ENCODE measurements around the gene AJM1. TPM values are rescaled to one million over a fixed set of nuclear protein-coding genes. Genes with fewer than 3 reads are reported as not detected.
"Not testable (repeated sequence)": the region's sequence is repeated elsewhere in the genome, so short reads cannot be mapped to it uniquely, and the experiment has no call there.

The AJM1 gene
- total RNA-seq, 1 donor from 2014 or later, result 1.1 TPM

- ATAC-seq, result no peak
Observed at GRCh38 chr9:136856541-136857141, 14.4 kb downstream of the AJM1 start.

- no peak for ATAC-seq
Observed at GRCh38 chr9:136857166-136857565, 14.9 kb downstream of the AJM1 start.

GRCh38 chr9:136857581-136858412 is 15.5 kb downstream of the AJM1 start:
- peak; percentile 45 for ATAC-seq

DNA sequence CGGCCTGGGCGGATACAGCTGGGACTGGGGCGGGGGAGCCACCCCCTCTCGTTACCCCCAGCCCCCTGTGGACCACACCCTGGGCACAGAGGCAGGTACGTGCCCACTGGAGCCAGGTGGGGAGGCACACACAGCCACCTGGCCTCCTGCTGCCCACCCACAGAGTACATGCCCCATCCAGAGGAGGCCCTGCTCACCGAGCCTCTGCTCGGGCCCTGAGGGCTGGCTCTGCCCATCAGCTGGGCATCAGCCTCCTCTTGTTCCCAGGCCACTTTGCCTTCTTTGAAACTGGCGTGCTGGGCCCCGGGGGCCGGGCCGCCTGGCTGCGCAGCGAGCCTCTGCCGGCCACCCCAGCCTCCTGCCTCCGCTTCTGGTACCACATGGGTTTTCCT is 16.2 kb downstream of the AJM1 start:
- ATAC-seq, result peak; percentile 1

- ATAC-seq, result peak; percentile 26
Observed at GRCh38 chr9:136858844-136859757, 16.8 kb downstream of the AJM1 start.

- no peak for ATAC-seq
Observed at GRCh38 chr9:136860529-136860928, 18.3 kb downstream of the AJM1 start.

- ATAC-seq, result no peak
Observed at GRCh38 chr9:136860933-136861873, 18.9 kb downstream of the AJM1 start.

GRCh38 chr9:136861874-136862457 is 19.7 kb downstream of the AJM1 start:
- no peak for ATAC-seq

DNA sequence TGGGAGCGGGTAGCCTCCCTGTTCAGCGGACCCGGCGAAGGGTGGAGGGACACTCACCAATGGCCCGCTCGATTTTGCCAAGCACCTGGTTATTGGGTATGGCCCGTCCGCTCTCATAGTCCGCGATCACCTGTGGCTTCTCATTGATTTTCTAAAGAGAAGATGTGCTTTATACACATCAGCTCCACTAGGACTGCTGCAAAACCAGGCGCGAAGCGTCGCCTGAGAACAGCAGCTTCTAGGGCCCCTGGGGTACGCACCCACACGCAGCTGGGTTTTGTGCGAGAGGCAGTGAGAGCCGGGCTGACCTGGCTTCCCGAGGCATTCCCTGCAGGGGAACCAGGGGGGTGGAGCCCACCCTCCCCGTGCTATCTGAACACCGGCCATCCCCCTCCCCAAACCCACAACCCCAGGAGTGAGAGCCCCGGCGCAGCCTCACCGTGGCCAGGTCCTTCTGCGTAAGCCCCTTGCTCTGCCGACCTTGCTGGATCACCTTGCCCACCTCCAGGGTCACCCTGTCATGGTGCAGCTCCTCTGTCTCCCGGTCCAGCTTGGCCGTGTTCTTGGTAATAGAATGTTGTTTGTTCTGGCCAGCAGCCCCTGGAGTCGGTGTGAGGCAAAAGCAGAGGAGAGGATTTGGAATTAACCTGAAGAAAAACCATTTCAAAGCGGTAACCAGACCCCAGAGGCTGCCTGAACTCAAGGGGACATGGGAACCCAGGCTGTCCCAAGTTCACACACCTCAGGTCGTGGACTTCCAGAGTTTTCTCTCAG is 20.8 kb downstream of the AJM1 start:
- no peak for ATAC-seq

- no peak for ATAC-seq
Observed at GRCh38 chr9:136863623-136864273, 21.5 kb downstream of the AJM1 start.

- ATAC-seq, result peak; percentile 8
Observed at GRCh38 chr9:136865041-136865767, 22.9 kb downstream of the AJM1 start.

DNA sequence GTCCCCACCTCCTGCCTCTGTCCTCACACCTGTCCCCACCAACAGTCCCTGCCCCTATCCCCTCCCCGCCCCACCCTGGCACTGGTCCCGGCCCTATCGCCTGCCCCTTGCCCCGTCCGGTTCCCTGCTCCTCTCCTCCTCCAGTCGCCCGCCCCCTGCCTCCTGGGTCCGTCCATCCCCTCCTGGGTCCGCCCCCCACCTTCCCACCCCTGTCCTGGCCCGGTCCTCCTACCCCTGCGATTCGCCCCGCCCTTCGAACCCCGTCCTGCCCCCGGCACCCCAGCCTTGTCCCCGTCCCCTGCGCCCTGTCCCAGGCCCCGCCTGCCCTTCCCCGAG is 23.5 kb downstream of the AJM1 start:
- ATAC-seq, result peak; percentile 30

DNA sequence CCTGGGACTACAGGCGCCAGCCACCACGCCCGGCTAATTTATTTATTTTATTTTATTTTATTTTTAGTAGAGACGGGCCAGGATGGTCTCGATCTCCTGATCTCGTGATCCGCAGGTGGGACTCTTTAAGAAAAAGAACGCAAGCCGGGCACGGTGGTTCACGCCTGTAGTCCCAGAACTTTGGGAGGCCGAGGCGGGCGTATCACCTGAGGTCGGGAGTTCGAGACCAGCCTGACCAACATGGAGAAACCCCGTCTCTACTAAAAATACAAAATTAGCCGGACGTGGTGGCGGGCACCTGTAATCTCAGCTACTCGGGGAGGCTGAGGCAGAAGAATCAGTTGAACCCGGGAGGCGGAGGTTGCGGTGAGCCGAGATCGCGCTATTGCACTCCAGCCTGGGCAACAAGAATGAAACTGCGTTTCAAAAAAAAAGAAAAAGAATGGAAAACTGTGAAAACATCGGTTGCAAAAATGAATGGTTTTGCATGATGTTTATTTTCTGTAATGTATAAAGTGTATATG is 24.7 kb downstream of the AJM1 start:
- ATAC-seq, result not testable (repeated sequence)

DNA sequence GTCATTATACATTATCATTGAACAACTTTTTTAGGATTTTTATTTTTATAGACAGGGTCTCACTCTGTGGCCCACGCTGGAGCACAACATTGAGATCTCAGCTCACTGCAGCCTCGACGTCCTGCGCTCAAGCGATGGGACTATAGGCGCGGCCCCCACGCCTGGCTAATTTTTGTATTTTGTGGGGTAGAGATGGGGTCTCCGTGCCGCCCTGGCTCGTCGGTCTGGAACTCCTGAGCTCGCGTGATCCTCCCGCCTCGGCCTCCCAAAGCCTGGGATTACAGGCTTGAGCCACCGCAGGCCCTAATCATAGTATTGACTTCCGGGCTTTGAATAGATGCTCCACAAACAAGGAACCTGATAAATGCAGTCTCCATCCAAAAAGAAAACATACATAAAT is 25.2 kb downstream of the AJM1 start:
- no peak for ATAC-seq

- ATAC-seq, result no peak
Observed at GRCh38 chr9:136867917-136868316, 25.6 kb downstream of the AJM1 start.

- no peak for ATAC-seq
Observed at GRCh38 chr9:136868644-136869043, 26.4 kb downstream of the AJM1 start.

DNA sequence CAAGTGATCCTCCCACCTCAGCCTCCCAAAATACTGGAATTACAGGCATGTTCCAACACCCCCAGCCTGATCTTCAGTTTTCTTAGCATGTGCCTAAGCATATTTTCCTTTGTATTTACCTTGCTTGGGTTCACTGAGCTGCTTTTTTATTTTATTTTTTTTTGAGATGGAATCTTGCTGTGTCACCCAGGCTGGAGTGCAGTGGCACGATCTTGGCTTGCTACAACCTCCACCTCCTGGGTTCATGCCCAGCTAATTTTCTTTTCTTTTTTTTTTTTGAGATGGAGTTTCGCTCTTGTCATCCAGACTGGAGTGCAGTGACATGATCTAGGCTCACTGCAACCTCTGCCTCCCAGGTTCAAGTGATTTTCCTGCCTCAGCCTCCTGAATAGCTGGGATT is 27.3 kb downstream of the AJM1 start:
- not testable (repeated sequence) for ATAC-seq

DNA sequence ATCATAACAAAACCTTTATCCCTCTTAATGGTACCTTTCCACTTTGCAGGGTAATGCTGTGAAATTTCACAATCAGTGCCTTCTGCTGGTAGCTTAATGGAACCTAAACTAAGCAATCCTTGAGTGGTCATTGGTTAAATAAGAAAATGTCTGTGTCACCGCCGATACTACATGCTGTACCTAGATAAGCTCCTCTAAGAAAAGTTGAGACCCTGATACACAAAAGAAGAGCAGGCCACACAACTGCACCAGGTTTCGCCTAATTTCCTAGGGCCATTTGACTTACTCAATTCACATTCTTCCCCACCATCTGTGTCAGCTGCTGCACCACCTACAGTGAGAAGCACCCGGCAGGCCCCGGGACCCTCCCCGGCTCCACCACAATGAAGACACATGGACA is 32.9 kb downstream of the AJM1 start:
- ATAC-seq, result no peak

DNA sequence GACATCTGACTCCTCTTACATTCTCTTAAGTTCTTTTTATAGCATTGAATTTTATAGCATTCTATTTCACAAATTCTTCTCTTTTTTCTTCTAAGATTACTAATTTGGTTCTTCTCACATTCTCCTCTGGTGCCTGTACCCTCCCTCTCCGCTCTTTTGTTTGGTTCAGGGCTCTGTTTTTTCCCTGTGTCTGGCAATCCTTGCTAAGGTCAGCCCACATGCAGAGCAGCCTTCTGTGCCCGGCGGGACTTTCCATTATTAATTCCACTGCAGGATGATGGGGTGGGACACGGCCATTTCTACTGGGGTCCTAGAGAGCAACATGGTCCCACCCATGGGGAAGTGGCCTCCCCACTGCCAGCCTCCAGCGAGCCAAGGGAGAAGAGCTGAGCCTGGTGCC is 34.2 kb downstream of the AJM1 start:
- ATAC-seq, result peak; percentile 7
